GM06990 (cell line): ENCODE data around the gene MLIP.
"Not testable (repeated sequence)": the region's sequence is repeated elsewhere in the genome, so short reads cannot be mapped to it uniquely, and the experiment has no call there.

Experiments used
- DNase-seq: peaks from one replicate; pipeline ENCODE4 v3.0.0-alpha.2; 2011; ENCODE audit not compliant: insufficient read length; ENCODE audit errors: extremely low read depth
- H3K27me3 ChIP-seq: replicated peaks from 2 replicates; pipeline ENCODE4 v1.6.0; 2011; ENCODE audit warnings: low read length; ENCODE audit not compliant: control insufficient read depth, insufficient read depth
- H3K36me3 ChIP-seq: 2 replicates; pipeline ENCODE4 v1.5.1; 2011; ENCODE audit warnings: low read length; ENCODE audit not compliant: control insufficient read depth, insufficient read depth
- H3K4me3 ChIP-seq: replicated peaks from 2 replicates; pipeline ENCODE4 v1.5.1; 2011; ENCODE audit warnings: low read depth, mild to moderate bottlenecking, control low read depth, low read length
- TF ChIP-seq, protein P1 (sequence below): IDR thresholded peaks from 2 replicates; pipeline ENCODE4 v1.5.1; 2011; ENCODE audit warnings: low read length, control low read depth, mild to moderate bottlenecking, inconsistent platforms; ENCODE audit not compliant: insufficient read depth, poor library complexity, severe bottlenecking

Gene MLIP

DNA sequence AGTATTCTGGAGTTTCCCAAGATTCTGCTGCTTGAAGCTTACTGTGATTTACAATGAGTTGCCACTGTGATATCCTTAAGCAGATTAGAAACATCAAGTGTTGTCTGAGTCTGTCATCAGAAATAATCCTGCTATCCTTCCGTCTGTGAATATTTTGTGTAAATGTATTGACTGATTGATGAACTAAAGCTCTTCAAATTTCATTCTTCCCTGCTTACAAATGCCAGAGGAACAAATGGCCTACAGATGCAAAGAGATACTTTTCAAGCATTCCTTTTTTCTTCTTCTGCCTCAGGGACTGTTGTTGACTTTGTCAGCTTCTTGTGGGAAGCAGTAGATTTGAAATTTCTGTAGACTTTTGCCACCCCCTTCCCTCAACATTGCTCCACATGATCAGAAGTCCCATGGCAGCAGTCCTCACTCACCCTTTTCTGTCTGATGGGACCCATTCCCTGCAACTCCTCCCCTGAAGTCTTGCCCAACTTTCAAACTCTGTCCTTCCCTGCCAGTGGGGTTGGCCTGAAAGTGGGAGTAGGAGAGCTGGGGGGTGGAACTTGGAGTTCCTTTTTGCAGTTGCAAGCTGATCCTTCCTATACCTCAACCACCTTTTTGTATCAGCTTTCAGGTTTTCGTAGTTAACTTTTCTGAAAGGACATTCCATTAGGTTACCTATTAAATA, 38.5 kb upstream of the MLIP start:
- no peak for DNase-seq
- H3K36me3 ChIP-seq: no peaks in the 10 kb centered on the region
- TF ChIP-seq, protein P1, sequence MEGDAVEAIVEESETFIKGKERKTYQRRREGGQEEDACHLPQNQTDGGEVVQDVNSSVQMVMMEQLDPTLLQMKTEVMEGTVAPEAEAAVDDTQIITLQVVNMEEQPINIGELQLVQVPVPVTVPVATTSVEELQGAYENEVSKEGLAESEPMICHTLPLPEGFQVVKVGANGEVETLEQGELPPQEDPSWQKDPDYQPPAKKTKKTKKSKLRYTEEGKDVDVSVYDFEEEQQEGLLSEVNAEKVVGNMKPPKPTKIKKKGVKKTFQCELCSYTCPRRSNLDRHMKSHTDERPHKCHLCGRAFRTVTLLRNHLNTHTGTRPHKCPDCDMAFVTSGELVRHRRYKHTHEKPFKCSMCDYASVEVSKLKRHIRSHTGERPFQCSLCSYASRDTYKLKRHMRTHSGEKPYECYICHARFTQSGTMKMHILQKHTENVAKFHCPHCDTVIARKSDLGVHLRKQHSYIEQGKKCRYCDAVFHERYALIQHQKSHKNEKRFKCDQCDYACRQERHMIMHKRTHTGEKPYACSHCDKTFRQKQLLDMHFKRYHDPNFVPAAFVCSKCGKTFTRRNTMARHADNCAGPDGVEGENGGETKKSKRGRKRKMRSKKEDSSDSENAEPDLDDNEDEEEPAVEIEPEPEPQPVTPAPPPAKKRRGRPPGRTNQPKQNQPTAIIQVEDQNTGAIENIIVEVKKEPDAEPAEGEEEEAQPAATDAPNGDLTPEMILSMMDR: no peak
- no peak overlapping the region for H3K4me3 ChIP-seq
- H3K27me3 ChIP-seq: no peaks in the 10 kb centered on the region

DNA sequence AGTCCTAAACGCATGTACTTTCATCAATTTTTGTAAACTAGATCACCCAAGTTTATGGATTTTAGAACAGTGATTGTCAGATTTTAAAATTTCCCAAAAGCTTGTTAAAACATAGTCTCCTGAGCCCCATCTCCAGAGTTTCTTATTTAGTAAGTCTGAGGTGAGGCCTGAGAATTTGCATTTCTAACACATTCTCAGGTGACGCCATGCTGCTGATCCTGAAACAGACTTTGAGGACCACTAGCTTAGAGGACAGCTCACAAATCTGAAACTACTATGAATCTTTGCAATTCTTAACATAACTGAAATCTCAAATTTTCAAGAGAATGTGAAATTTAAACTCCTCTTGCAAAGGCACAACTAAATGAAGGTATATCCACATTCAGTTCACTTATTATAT, 37.8 kb upstream of the MLIP start:
- TF ChIP-seq, protein P1: no peak
- Histone ChIP-seq H3K36me3 (no peaks in the 10 kb centered on the region), H3K4me3 (no peak overlapping the region), H3K27me3 (no peaks in the 10 kb centered on the region)
- DNase-seq: no peak

DNA sequence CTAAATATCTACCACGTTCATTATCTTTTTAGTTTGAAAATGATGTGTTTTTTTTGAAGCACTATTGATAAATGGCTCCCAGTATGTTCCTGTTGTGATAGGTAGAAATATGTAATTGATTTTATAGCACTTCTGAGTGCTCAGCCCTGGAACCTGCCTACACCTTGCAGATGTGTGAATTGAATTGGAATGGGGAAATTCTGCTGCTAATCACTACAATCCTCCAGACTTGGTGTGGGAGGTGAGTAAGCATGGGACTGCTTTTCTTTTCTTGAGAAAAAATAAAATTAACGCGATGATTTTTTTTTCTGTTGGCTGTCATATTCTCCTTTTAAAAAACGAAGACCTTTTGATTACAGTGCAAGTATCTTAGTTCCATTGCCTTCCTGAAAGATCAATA, 37.1 kb upstream of the MLIP start:
- Histone ChIP-seq H3K4me3 (no peak overlapping the region), H3K27me3 (no peaks in the 10 kb centered on the region), H3K36me3 (no peaks in the 10 kb centered on the region)
- TF ChIP-seq, protein P1: no peak
- DNase-seq: no peak

DNA sequence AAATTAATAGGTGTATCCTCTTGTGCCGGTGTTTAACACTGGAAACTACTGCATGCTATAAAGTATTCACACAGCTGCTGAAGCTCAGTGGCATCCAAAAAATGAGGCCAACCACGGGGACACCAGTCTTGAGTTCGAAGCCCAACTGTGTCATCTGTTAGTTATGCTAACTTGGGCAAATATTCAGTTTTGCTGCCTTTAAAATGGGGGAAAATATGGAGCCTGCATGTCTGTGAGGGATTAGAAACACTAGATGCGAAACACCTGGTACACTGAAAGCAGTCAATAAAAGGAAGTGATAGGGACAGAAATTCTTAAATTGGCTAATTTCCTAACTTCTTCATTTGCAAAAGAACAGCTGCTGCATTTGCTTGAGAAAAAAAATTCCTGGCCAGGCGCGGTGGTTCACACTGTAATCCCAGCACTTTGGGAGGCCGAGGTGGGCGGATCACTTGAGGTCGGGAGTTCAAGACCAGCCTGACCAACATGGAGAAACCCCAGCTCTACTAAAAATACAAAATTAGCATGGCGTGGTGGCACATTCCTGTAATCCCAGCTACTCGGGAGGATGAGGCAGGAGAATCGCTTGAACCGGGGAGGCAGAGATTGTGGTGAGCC, 36.6 kb upstream of the MLIP start:
- TF ChIP-seq, protein P1: no peak
- Histone ChIP-seq H3K4me3 (no peak overlapping the region), H3K36me3 (no peaks in the 10 kb centered on the region), H3K27me3 (no peaks in the 10 kb centered on the region)
- no peak for DNase-seq

DNA sequence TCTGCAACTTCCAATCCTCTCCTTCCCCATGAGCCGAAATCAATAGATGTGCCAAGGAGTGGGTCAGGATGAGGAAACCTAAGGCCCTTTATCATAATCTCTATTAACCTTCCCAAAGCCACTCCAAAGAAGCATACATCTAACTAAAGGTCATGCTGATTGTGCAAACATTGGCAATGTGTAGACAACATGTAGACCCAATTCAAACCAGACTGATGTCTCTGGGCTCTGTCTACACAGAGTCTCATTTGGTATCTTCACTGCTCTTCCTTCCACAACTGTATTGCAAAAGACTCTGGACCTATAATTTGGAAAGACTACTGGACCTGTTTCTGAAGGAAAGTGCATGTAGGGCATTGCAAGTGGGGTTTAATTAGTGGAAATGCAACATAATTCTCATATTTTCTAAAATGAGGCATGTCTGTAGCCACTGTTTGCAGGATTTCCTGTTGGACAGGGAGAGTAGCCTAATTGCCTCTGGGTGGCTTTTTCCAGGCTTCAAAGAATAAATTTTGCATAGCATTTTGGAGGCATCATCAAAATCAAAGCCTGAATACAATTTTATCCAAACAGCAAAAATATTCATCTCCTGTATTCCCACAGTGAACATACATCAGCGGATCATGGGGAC, 35.0 kb upstream of the MLIP start:
- no peaks in the 10 kb centered on the region for H3K27me3 ChIP-seq
- TF ChIP-seq, protein P1: no peak

DNA sequence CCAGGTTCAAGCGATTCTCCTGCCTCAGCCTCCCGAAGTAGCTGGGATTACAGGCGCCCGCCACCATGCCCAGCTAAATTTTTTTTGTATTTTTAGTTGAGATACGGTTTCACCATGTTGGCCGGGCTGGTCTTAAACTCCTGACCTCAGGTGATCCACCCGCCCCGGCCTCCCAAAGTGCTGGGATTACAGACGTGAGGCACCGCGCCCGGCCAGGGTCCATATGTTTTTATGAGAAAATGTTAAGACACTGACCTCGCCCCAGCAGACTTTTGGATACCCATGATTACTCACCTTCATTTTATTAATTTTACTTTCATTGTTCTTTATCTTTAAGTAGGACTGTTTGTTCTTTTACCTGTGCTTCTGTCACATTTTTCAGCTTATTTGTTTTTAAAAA, 29.7 kb upstream of the MLIP start:
- not testable (repeated sequence) for DNase-seq, H3K4me3 ChIP-seq, H3K27me3 ChIP-seq, H3K36me3 ChIP-seq

More for the DNA sequence above, 35.0 kb upstream of the MLIP start:
- no peak for DNase-seq
- Histone ChIP-seq H3K4me3 (no peak overlapping the region), H3K36me3 (no peaks in the 10 kb centered on the region)
